H7 (cell line): ENCODE data around the gene CACNA1D. TPM values are rescaled to one million over a fixed set of nuclear protein-coding genes. Genes with fewer than 3 reads are reported as not detected.
A peak's percentile ranks its signal among the peaks of the same experiment; 100 is the strongest.

ENCODE experiments used
- DNase-seq: peaks from one replicate; pipeline ENCODE4 v3.0.0; 2012
- H3K27me3 ChIP-seq: 2 replicates; pipeline ENCODE4 v1.6.0; 2011; ENCODE audit warnings: mild to moderate bottlenecking, low read length; ENCODE audit not compliant: control insufficient read depth, insufficient read depth
- H3K36me3 ChIP-seq: replicated peaks from 2 replicates; pipeline ENCODE4 v1.5.1; 2011; ENCODE audit warnings: low read length; ENCODE audit not compliant: control insufficient read depth, insufficient read depth
- H3K4me3 ChIP-seq: 2 replicates; pipeline ENCODE4 v1.5.1; 2011; ENCODE audit warnings: low read depth, mild to moderate bottlenecking, control low read depth, low read length, moderate library complexity; ENCODE audit not compliant: insufficient read depth
- total RNA-seq: library from RNA; depleted of rRNA; stranded (reverse); fragments of >200 nt; shearing (Covaris generic); gene quantifications from 2 replicates; pipeline ENCODE4 v1.2.3, GENCODE V29; 2014

The CACNA1D gene
- total RNA-seq, 1 experiment from 2014 or later: 1.0 TPM

- no peak overlapping the region for H3K4me3 ChIP-seq
- H3K36me3 ChIP-seq: no peaks in the 10 kb centered on the region
- peaks cover 11% of the 10 kb centered on the region for H3K27me3 ChIP-seq
- DNase-seq: peak; percentile 60
Observed at GRCh38 chr3:53486961-53487654, 7.3 kb upstream of the CACNA1D start.

- Histone ChIP-seq H3K4me3 (no peak overlapping the region), H3K36me3 (no peaks in the 10 kb centered on the region), H3K27me3 (peaks cover 32% of the 10 kb centered on the region)
- DNase-seq: no peak
Observed at GRCh38 chr3:53489386-53489785, 5.0 kb upstream of the CACNA1D start.

GRCh38 chr3:53489787-53490458, 4.5 kb upstream of the CACNA1D start:
- Histone ChIP-seq H3K4me3 (no peak overlapping the region), H3K36me3 (no peaks in the 10 kb centered on the region), H3K27me3 (peaks cover 35% of the 10 kb centered on the region)
- DNase-seq: no peak

- H3K27me3 ChIP-seq: peaks cover 41% of the 10 kb centered on the region
- no peak for DNase-seq
- H3K36me3 ChIP-seq: no peaks in the 10 kb centered on the region
- H3K4me3 ChIP-seq: no peak overlapping the region
Observed at GRCh38 chr3:53490459-53490968, 3.9 kb upstream of the CACNA1D start.

GRCh38 chr3:53491276-53491675, 3.1 kb upstream of the CACNA1D start:
- no peak overlapping the region for H3K4me3 ChIP-seq
- DNase-seq: no peak
- H3K36me3 ChIP-seq: no peaks in the 10 kb centered on the region
- peaks cover 48% of the 10 kb centered on the region for H3K27me3 ChIP-seq

GRCh38 chr3:53493595-53493962, 832 bp upstream of the CACNA1D start:
- Histone ChIP-seq H3K27me3 (peaks cover 64% of the 10 kb centered on the region), H3K36me3 (no peaks in the 10 kb centered on the region), H3K4me3 (peak overlapping the region; percentile 54)
- DNase-seq: no peak

- H3K36me3 ChIP-seq: no peaks in the 10 kb centered on the region
- H3K4me3 ChIP-seq: peak overlapping the region; percentile 43; the same call in 1 of the 2 replicates
- H3K27me3 ChIP-seq: peaks cover 63% of the 10 kb centered on the region
- DNase-seq: peak; percentile 66
Observed at GRCh38 chr3:53495146-53495519, 722 bp downstream of the CACNA1D start.

- DNase-seq: peak; percentile 77
- H3K4me3 ChIP-seq: peak overlapping the region; percentile 43
- peaks cover 62% of the 10 kb centered on the region for H3K27me3 ChIP-seq
- no peaks in the 10 kb centered on the region for H3K36me3 ChIP-seq
Observed at GRCh38 chr3:53495520-53496391, 1.3 kb downstream of the CACNA1D start.

GRCh38 chr3:53496392-53496670, 1.9 kb downstream of the CACNA1D start:
- no peak overlapping the region for H3K4me3 ChIP-seq
- H3K27me3 ChIP-seq: peaks cover 58% of the 10 kb centered on the region
- no peaks in the 10 kb centered on the region for H3K36me3 ChIP-seq
- no peak for DNase-seq

- DNase-seq: no peak
- Histone ChIP-seq H3K36me3 (no peaks in the 10 kb centered on the region), H3K4me3 (no peak overlapping the region), H3K27me3 (peaks cover 54% of the 10 kb centered on the region)
Observed at GRCh38 chr3:53496984-53497383, 2.6 kb downstream of the CACNA1D start.

- H3K4me3 ChIP-seq: no peak overlapping the region
- H3K36me3 ChIP-seq: no peaks in the 10 kb centered on the region
- H3K27me3 ChIP-seq: peaks cover 35% of the 10 kb centered on the region
- DNase-seq: peak; percentile 59
Observed at GRCh38 chr3:53498806-53499641, 4.6 kb downstream of the CACNA1D start.

- Histone ChIP-seq H3K36me3 (no peaks in the 10 kb centered on the region), H3K4me3 (no peak overlapping the region), H3K27me3 (peaks cover 26% of the 10 kb centered on the region)
- no peak for DNase-seq
Observed at GRCh38 chr3:53500165-53500777, 5.9 kb downstream of the CACNA1D start.

GRCh38 chr3:53501178-53501577, 6.8 kb downstream of the CACNA1D start:
- no peak for DNase-seq
- Histone ChIP-seq H3K27me3 (peaks cover 16% of the 10 kb centered on the region), H3K36me3 (no peaks in the 10 kb centered on the region), H3K4me3 (no peak overlapping the region)

- Histone ChIP-seq H3K36me3 (no peaks in the 10 kb centered on the region), H3K27me3 (peaks cover 1% of the 10 kb centered on the region; the same call in 1 of the 2 replicates), H3K4me3 (no peak overlapping the region)
- no peak for DNase-seq
Observed at GRCh38 chr3:53502737-53503136, 8.3 kb downstream of the CACNA1D start.
